GM12801 (cell line): Measurements from ENCODE around the gene CYP19A1.

Experiments
- CTCF ChIP-seq: IDR thresholded peaks from one replicate; pipeline ENCODE4 v1.5.1; 2011; ENCODE audit warnings: control low read depth; ENCODE audit not compliant: insufficient read length; ENCODE audit errors: extremely low read depth

CYP19A1 gene

GRCh38 chr15:51280838-51281237, 57.6 kb downstream of the CYP19A1 start:
- TF ChIP-seq CTCF: no peak

GRCh38 chr15:51279391-51279790, 59.0 kb downstream of the CYP19A1 start:
- TF ChIP-seq CTCF: no peak

- TF ChIP-seq CTCF: no peak
These were observed 61.3 kb downstream of the CYP19A1 start for GRCh38 chr15:51277101-51277500.

- no peak for TF ChIP-seq CTCF
These were observed 63.4 kb downstream of the CYP19A1 start for GRCh38 chr15:51274956-51275355.

GRCh38 chr15:51270706-51271105, 67.7 kb downstream of the CYP19A1 start:
- TF ChIP-seq CTCF: no peak

- TF ChIP-seq CTCF: no peak
These were observed 68.9 kb downstream of the CYP19A1 start for GRCh38 chr15:51269496-51269895.

GRCh38 chr15:51267703-51268083, 70.7 kb downstream of the CYP19A1 start:
- no peak for TF ChIP-seq CTCF
